MCF 10A (cell line): ENCODE results near the gene CACNA2D3. TPM values are rescaled to one million over a fixed set of nuclear protein-coding genes. Genes with fewer than 3 reads are reported as not detected.
"Not testable (repeated sequence)": the region's sequence is repeated elsewhere in the genome, so short reads cannot be mapped to it uniquely, and the experiment has no call there.

ENCODE experiments used
- BruUV-seq: library from RNA; stranded (reverse); fragments of 400-500 nt; replicated peaks from 2 replicates; lab custom pipeline; 2021; lab: Mats Ljungman, UMichigan
- CTCF ChIA-PET: fragments of 300-600 bp; sonication (Branson Sonifier 250); formaldehyde crosslinking; extraction: SDS; loops from one replicate; lab custom pipeline; 2021; ENCODE audit warnings: antibody characterized with exemption, inconsistent platforms; lab: Yijun Ruan, JAX
- POLR2A ChIA-PET: fragments of 300-600, 350-650 bp; sonication (Branson Sonifier 250); formaldehyde crosslinking; extraction: SDS; loops from one replicate; lab custom pipeline; 2020; ENCODE audit warnings: antibody characterized with exemption, inconsistent platforms; lab: Yijun Ruan, JAX
- DNase-seq: peaks from one replicate; pipeline ENCODE4 v3.0.0-alpha.2; 2018; ENCODE audit not compliant: unreplicated experiment
- H3K27ac Mint-ChIP-seq: one replicate; pipeline ENCODE4 v1.8.0; 2022; ENCODE audit warnings: mild to moderate bottlenecking, low read depth, mixed read lengths; ENCODE audit not compliant: unreplicated experiment
- H3K27me3 Mint-ChIP-seq: one replicate; pipeline ENCODE4 v1.8.0; 2022; ENCODE audit warnings: mixed read lengths; ENCODE audit not compliant: insufficient read depth, unreplicated experiment
- H3K36me3 Mint-ChIP-seq: one replicate; pipeline ENCODE4 v1.8.0; 2022; ENCODE audit warnings: mild to moderate bottlenecking, moderate library complexity, mixed read lengths; ENCODE audit not compliant: insufficient read depth, unreplicated experiment
- H3K4me1 Mint-ChIP-seq: one replicate; pipeline ENCODE4 v1.8.0; 2022; ENCODE audit warnings: mixed read lengths; ENCODE audit not compliant: insufficient read depth, unreplicated experiment
- H3K4me3 Mint-ChIP-seq: one replicate; pipeline ENCODE4 v1.8.0; 2022; ENCODE audit warnings: mild to moderate bottlenecking, moderate library complexity, mixed read lengths; ENCODE audit not compliant: unreplicated experiment
- H3K9me3 Mint-ChIP-seq: one replicate; pipeline ENCODE4 v1.8.0; 2022; ENCODE audit warnings: mixed read lengths; ENCODE audit not compliant: unreplicated experiment
- intact Hi-C: fragments of 100-400 bp; cut with micrococcal nuclease; formaldehyde crosslinking; loops from 2 replicates; pipeline ENCODE4 v1.14.1; 2022
- total RNA-seq: library from RNA; stranded (reverse); gene quantifications from 2 replicates; pipeline ENCODE4 v1.2.3, GENCODE V29; 2022
- TF ChIP-seq, protein P1 (sequence below): fragments of 200-600 bp; IDR thresholded peaks from one replicate; pipeline ENCODE4 v1.8.0; 2022; ENCODE audit warnings: antibody characterized with exemption, mild to moderate bottlenecking; ENCODE audit not compliant: unreplicated experiment

Gene CACNA2D3
- total RNA-seq, 1 experiment from 2014 or later = 2.3 TPM

DNA sequence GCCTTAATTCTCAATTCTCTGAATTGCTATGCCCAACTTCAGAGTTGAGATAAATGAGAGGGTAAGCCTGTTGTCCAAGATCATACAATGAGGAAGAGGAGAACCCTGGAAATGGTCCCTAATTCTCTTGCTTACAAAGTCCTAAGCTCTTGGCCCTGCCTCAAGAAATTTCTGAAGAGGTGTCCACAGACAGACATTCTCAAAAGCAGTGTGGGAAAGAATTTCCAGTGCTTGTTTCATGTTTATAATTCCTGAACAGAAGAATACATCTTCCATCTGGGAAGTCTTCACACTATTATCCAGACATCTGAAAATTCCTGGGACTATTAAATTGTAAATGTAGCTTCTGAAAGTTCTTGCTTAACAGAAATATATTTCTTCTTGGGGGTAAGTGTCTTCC, 972.3 kb downstream of the CACNA2D3 start:
- ChIA-PET POLR2A (no interaction called here), CTCF (no interaction called here)
- Mint-ChIP-seq H3K4me1 (peaks cover 9% of the 10 kb centered on the region), H3K27ac (no peak overlapping the region), H3K27me3 (no peaks in the 10 kb centered on the region), H3K36me3 (no peaks in the 10 kb centered on the region), H3K4me3 (no peak overlapping the region), H3K9me3 (peaks cover 5% of the 10 kb centered on the region)
- TF ChIP-seq, protein P1, sequence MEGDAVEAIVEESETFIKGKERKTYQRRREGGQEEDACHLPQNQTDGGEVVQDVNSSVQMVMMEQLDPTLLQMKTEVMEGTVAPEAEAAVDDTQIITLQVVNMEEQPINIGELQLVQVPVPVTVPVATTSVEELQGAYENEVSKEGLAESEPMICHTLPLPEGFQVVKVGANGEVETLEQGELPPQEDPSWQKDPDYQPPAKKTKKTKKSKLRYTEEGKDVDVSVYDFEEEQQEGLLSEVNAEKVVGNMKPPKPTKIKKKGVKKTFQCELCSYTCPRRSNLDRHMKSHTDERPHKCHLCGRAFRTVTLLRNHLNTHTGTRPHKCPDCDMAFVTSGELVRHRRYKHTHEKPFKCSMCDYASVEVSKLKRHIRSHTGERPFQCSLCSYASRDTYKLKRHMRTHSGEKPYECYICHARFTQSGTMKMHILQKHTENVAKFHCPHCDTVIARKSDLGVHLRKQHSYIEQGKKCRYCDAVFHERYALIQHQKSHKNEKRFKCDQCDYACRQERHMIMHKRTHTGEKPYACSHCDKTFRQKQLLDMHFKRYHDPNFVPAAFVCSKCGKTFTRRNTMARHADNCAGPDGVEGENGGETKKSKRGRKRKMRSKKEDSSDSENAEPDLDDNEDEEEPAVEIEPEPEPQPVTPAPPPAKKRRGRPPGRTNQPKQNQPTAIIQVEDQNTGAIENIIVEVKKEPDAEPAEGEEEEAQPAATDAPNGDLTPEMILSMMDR = no peak
- no peak for DNase-seq
- intact Hi-C loops = no loop called here
- no TSS peak for BruUV-seq

DNA sequence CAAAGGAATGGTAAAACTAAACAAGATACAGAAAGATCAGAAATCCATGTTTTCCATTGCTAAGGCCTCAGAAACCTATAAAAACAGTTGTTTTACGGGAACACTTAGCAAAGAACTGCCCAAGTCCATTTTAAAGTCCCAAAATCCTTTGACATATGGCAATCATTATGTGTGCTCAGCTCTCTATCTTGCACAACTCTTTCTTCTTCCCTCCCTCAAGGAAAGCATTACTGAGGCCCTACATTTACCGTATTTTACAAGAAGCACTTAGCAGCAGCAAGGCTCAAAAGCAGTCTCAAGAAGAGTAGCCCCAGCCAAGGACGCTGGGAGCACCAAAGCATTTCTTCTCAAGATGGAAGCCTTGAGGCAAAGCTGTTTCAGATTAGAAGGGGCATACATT, 975.1 kb downstream of the CACNA2D3 start:
- Mint-ChIP-seq H3K4me1 (no peaks in the 10 kb centered on the region), H3K4me3 (no peak overlapping the region), H3K9me3 (peaks cover 5% of the 10 kb centered on the region), H3K27ac (no peak overlapping the region), H3K36me3 (no peaks in the 10 kb centered on the region), H3K27me3 (no peaks in the 10 kb centered on the region)
- intact Hi-C loops = no loop called here
- ChIA-PET POLR2A (interaction anchor here (0.5 kb wide), 1 partner anchor 207 kb away, joined by 3 read pairs; no protein-coding TSS in a partner anchor), CTCF (no interaction called here)
- TF ChIP-seq, protein P1 = no peak
- no TSS peak for BruUV-seq
- DNase-seq = no peak

- DNase-seq = no peak
- ChIA-PET CTCF (no interaction called here), POLR2A (no interaction called here)
- H3K9me3 Mint-ChIP-seq = no peaks in the 10 kb centered on the region
- H3K4me3 Mint-ChIP-seq = no peak overlapping the region
- H3K36me3 Mint-ChIP-seq = no peaks in the 10 kb centered on the region
- H3K27me3 Mint-ChIP-seq = no peaks in the 10 kb centered on the region
- TF ChIP-seq, protein P1 = no peak
- no peak overlapping the region for H3K27ac Mint-ChIP-seq
- BruUV-seq = no TSS peak
- intact Hi-C loops = no loop called here
- no peaks in the 10 kb centered on the region for H3K4me1 Mint-ChIP-seq
Measured at GRCh38 chr3:55105647-55106046, 983.3 kb downstream of the CACNA2D3 start.

GRCh38 chr3:55107187-55107586, 984.8 kb downstream of the CACNA2D3 start:
- TF ChIP-seq, protein P1 = no peak
- Mint-ChIP-seq H3K27me3 (no peaks in the 10 kb centered on the region), H3K9me3 (no peaks in the 10 kb centered on the region), H3K4me3 (no peak overlapping the region), H3K36me3 (no peaks in the 10 kb centered on the region), H3K27ac (no peak overlapping the region), H3K4me1 (peaks cover 5% of the 10 kb centered on the region)
- no TSS peak for BruUV-seq
- POLR2A ChIA-PET = no interaction called here
- no peak for DNase-seq
- CTCF ChIA-PET = interaction anchor here (0.6 to 0.7 kb wide), 3 partner anchors 145 to 331 kb away, joined by 3 read pairs; no protein-coding TSS in a partner anchor
- intact Hi-C loops = no loop called here

DNA sequence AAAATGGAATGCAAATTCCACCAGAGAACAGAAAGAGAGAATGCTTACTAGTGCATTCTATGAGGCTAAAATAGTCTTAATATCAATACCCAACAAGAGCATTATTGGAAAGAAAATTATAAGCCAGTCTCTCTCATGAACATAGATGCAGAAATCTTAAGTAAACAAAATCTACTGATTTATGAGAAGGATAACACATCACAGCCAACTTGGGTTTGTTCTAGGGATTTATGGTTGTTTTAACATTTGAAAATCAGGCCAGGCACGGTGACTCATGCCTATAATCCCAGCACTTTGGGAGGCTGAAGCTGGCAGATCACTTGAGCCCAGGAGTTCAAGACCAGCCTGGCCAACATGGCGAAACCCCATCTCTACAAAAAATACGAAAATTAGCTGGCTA, 989.6 kb downstream of the CACNA2D3 start:
- H3K27ac Mint-ChIP-seq, H3K4me3 Mint-ChIP-seq, POLR2A ChIA-PET, H3K27me3 Mint-ChIP-seq, H3K4me1 Mint-ChIP-seq, H3K36me3 Mint-ChIP-seq, BruUV-seq, intact Hi-C loops, H3K9me3 Mint-ChIP-seq: not testable (repeated sequence)
- peak; percentile 11 for DNase-seq
- CTCF ChIA-PET = interaction anchor here (0.5 kb wide), 1 partner anchor 91 kb away, joined by 3 read pairs; no protein-coding TSS in a partner anchor
